ENCODE measurements around the gene SLC9A9.
"Not testable (repeated sequence)": the region's sequence is repeated elsewhere in the genome, so short reads cannot be mapped to it uniquely, and the experiment has no call there.

Gene SLC9A9

DNA sequence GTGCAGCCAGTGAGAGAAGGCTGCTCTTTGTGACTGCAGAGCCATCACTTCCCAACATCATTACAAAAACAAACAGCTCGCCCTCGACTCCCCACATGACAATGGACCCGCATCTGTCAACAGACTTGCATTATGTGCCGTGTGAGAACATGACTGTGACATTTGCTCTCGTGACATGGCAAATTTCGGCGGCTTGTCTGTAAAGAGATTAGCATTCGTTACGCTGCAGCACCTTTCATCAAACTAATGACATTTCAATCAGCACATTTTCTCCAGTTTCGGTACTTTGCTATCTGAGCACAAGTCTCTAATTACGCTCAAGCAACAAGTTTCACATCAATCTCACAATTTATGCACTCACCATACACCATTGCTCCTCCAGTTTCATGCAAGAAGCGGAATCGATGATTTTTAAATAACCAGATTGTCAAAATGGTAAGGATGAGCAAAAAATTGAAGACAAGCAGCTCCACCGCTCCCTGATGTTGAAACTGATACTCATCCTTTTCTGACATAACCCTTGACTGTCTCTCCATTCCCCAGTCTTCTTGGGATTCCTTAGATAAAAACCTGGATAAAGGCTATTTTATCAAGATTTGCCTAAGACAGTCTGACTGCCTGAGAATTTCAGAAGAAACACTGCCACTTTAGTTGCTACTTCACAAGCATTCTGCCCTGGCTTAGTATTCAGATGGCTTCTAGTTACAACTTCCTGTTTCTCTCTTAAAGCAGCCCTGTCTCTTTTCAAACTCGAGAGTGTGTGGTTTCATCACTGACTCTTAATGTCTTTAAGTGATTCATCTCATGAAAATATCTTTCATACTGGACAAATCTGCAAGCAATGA is at the start of gene SLC9A9:
Gene SLC9A9, minus strand, starts transcription at position 682 of the 845 bp plus-strand sequence. Its CDS starts 146 bp downstream, at position 536.
- DNase-seq = peak; percentile 57

DNA sequence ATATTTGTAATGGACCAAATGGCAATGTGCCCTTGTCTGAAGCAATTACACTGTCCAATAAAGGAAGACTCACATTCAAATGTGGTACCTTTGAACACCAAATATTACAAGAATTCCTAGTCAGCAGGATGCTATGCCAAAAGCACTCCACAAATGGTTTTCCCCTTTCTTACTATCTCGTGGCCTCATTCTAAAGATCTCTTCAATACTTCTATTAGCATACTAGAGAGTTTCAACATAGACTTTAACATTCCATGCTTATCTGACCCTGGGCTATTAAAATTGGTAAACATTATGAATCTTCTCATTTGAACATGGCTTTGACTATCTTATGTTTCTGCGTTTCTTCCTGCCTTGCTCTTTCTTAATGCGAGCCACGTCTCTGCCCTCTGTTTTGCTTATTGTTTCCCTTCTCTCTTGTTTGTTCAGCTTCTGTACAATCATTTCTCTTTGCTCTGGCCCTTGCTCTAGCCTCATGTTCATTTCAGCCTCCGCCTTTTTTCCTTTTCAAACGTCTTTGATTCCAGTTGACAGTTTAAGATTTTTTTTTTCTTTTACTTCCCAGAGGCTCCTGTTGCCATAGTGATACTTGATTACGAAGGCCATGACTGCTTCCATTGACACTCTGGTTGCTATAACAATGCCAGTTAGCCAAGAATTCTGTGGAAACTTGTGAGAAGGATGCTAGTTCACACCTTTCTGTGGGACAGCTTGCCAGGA is 49.5 kb upstream of the SLC9A9 start:
- no peak for DNase-seq

DNA sequence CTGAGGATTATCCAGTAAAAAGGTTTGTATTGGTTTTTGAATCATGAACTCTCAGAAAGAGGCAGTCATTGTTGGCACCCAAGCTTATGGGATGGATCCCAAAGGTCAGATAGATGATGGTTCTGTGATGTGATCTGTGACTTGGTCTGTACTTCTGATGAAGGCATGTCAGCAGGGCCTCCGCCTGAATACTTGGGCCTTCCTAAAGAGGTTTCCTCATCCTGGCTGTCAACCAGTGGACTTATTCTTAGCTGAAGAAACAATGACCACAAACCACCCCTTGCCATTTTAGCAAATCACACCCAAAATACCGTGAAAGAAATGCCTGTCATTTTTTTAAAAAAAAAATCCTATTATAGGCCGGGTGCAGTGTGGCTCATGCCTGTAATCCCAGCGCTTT is 48.2 kb upstream of the SLC9A9 start:
- no peak for DNase-seq

DNA sequence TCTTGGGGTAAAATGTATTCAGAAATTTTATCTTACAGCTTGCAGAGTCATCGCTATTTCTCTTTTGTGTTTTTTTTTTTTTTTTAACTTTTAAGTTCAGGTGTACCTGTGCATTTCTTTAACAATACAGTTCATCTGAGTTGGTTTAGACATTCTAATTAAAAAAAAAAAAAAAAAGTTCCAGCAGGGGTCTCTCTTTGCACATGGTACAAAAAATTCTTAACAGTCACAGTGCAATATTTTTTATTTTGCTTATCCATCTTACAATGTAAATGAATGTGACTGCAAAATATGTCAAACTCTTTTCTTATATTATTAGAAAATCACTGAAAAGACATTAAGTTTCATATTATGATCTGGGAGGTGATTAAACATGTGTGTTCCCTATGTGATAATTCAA is 47.5 kb upstream of the SLC9A9 start:
- DNase-seq = no peak

DNA sequence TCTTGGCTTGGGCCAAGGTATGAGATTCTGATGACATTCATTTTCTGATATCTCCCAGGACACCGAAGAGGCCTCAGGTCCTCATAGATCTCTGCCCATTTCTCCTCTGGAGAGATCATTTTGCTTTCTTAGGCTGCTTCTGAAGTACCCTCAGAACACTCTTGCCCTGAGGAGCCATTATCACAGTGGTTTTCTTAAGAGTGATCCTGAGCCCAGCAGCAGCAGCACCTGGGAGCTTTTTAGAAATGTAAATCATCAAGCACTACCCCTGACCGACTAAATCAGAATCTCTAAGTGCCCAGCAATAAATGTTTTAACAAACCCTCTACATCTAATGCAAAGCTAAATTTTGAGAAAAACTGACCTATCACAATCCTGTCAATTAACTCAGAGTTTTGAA is 40.6 kb upstream of the SLC9A9 start:
- DNase-seq = no peak

DNA sequence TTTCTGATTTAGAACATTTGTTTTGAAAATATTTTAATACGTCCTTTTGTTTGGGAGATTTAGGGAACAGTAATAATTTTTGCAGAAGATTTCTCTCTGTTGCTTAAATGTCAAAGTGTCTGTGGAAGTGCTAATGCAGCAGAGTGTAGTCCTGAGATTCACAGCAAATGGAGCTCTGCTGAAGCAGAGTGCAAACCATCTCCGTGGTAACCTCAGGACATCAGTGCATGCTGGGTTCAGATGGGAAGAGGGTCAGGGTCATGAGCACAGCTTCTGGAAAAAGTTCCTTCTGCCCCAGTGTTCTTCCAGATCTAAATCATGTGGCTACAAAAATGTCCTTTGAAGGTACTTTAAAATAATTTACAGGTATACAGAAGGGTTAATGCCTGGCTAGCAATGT is 39.9 kb upstream of the SLC9A9 start:
- no peak for DNase-seq

DNA sequence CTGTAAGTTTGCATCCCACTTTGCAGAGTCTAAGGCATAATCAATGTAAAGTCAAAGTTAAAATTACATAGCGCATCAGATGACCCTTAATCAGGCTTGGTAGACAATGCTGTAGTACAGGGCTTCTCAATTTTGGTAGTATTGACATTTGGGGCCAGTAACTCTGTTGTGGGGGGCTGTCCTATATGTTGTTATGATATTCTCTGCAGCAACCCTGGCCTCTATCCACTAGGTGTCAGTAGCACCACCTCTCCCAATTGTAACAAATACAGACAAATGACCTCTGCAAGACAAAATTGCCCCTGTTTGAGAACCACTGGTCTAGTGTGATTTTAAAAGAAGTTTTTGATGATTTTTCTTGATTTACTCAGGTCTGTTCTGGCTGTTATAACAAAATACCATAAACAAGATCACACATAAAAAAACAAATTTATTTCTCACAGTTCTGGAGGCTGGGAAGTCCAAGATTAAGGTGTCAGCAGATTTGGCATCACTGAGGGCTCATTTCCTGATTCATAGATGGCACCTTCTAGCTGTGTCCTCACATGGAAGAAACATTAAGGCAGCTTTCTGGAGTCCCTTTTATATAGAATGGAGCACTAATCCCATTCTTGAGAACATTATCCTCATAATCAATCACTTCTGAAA is 37.6 kb upstream of the SLC9A9 start:
- peak; percentile 51 for DNase-seq

DNA sequence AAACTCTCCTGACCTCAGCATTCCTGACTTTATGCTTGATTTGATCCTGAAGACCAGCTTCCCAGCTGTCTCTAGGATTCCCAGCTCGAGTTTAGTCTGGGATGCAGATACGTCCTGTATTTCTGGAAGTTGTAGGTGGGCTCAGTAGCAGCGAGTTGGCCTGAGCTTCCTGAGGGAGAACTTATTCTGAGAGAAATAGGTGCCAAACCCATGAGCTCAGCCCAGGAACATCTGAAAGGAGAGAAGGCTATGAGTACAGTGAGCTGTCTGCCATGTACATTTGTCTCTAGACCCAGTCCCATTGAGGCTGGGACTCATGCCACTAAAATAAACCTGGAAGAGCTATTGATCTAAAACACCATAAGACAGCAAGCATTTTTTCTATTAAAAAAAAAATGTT is 36.6 kb upstream of the SLC9A9 start:
- no peak for DNase-seq

DNA sequence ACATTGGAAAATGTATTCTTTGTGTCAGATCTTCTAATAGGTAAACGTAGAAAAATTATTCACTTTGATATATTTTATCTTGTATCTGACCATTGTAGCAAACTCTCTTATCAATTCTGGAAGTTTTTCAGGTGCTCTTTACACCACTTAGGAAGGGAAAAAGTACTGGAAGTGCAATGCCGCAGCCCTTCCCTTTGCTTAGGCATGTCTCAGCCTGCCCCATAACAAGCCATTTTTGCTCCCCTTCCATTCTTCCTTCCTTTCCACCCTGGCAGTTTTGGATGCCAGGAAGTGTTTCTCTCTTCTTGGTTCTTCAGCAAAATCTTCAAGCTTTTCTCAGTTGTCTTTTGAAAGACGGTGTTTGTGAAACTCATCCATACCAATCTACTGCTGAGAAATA is 34.9 kb upstream of the SLC9A9 start:
- DNase-seq = no peak

DNA sequence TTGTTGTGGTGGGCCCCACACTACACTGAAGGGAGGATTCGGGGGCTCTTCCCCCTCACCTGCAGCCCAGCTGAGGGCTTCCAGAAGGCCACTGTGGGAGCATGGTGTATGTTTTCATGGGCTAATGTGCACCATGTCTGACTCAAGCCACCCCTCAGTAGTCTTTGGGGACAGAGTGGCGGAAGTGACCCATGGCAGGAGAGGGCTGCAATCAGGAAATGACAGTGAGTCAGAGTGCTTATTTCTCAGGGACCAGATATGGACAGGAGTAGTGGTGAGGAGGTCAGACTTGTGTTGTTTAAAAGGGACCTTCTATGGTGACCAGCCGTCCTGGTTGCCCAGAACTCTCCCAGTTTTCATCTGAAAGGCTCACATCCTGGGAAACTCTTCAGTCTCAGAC is 32.8 kb upstream of the SLC9A9 start:
- DNase-seq = no peak

DNA sequence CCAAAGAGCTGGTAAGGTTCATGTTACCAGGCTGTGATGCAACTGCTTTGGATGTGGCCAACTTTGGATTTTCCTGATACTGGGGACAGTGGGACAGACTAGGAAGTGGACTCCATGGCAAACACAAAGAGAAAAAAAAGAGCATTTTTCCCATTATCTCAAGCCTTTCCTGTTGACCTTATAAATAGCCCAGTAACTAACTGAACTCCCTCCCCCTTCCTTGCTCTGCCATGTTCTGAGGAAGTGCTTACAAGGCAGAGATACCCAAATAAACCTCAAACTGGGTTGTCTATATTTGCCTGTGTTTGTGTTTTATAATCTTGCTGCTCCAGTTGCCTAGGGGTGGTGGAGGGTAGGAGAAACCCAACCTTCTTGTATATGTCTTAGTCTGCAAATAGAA is 27.3 kb upstream of the SLC9A9 start:
- no peak for DNase-seq

DNA sequence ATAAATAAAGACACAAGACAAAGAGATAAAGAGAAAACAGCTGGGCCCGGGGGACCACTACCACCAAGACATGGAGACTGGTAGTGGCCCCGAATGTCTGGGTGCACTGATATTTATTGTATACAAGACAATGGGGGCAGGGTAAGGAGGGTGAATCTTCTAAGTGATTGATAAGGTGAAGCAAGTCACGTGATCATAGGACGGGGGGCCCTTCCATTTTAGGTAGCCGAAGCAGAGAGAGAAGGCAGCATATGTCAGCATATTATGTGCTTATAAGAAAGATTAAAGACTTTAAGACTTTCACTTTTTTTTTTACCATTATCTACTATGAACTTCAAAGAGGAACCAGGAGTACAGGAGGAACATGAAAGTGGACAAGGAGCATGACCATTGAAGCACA is 25.3 kb upstream of the SLC9A9 start:
- DNase-seq = not testable (repeated sequence)

DNA sequence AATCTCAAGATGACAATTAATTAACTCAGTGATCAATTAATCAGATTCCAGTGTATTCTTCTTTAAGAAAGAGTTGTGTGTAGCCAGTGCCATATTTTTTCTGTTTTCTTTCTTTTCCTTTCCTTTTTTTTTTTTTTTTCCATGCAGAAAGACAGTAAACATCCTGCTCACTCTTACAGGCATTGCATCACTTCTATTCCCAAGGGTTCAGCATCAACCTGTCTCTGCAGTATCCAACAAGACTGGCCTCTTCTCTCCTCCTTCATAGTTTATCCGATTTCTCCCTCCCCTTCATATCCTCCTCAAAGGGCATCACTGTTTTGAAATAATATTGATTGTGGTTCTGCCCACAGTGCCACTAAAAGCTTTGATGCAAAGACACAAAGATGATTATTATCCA is 17.0 kb upstream of the SLC9A9 start:
- no peak for DNase-seq

DNA sequence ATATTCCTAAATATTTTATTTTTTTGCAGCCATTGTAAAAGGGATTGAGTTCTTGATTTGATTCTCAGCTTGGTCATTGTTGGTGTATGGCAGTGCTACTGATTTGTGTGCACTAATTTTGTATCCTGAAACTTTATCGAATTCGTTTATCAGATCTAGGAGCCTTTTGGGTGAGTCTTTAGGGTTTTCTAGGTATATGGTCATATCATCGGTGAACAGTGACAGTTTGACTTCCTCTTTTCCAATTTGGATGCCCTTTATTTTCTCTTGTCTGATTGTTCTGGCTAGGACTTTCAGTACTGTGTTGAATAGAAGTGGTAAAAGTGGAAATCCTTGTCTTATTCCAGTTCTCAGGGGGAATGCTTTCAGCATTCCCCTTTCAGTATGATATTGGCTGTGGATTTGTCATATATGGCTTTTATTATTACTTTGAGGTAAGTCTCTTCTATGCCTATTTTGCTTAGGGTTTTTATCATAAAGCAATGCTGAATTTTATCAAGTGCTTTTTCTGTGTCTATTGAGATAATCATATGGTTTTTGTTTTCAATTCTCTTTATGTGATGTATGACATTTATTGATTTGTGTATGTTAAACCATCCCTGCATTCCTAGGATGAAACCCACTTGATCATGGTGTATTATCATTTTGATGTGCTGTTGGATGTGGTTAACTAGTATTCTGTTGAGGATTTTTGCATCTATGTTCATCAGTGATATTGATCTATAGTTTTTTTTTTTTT is 11.4 kb upstream of the SLC9A9 start:
- no peak for DNase-seq

DNA sequence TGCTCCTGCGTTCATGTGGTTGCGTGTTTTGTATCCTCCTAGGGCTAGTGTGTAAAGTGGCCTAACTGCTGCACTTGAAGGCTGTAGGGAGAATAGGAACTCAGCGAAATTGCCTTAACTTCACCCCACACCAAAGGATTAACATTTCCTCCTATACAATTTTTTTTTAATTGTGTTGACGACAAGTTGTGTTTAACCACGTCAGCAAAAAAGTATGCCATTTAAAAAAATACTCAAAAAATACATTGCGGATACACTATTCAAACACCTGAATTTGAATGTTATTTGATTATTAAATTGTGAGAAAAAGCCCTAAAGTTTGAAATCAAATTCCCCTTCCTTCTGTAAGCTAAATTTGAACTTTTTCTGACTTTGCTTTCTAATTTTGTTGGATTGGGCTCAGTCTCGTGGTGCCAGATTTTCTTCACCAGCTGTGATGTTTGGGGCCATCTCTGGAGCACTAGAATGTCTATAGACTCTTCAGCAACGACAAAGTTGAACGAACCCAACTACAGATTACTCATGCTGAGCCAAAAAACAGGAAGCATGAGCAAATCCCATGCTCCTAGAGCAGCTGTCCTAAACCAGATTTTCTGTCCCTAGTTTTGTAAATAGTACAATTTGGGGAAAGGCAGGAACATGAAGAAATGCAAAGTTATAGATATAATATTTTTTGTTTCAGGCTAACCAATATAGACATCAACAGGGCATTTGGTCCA is 8.1 kb upstream of the SLC9A9 start:
- no peak for DNase-seq

DNA sequence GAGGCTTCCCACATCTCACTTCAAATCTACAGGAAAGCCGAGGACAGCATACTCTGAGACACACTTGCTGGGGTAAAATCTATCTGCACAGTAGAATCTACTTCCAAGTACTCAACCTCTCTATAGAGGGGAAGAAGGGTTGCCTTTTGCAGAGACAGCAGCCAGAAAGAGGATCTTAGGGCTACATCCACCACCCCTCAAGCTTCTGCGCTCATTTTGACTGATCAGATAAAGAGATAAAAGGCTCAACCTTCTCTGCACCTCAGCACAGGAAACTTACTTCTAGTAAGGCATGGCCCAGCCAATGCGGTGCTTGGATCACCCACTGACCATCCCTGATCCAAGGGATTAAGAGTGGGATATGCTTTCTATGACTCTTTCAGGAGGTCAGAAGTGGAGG is 6.9 kb upstream of the SLC9A9 start:
- DNase-seq = peak; percentile 25

DNA sequence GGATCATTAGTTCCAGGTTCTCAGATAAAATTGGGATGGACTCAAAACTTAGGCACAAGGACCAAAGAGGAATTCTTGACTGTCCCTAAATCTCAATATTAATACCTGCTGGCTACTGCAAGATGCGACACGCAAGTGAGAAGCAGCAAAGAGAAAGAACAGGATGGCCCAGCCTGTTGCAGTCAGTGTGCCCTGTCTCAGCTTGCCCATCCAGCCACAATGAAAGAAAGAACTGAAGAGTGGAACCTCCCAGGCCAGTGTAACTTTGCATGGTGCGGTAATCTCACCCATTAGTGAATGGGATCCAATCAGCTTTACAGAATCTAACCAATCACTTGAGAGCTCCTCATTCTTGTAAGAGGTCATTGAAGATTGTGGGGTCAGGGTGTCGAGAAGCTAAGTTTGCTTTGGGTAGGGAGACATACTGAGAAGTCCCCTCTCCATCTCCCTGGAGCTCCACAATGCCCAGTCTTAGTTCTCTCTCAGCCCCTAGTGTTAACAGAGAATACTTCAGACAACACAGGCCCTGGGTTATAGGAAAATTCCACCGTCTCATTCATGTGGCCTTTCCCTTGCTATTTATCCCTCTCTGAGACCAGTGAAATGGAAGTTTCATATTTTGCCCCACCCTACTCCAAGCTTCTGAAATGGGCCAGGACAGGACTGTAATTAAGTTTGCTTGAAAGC is 3.2 kb upstream of the SLC9A9 start:
- no peak for DNase-seq

DNA sequence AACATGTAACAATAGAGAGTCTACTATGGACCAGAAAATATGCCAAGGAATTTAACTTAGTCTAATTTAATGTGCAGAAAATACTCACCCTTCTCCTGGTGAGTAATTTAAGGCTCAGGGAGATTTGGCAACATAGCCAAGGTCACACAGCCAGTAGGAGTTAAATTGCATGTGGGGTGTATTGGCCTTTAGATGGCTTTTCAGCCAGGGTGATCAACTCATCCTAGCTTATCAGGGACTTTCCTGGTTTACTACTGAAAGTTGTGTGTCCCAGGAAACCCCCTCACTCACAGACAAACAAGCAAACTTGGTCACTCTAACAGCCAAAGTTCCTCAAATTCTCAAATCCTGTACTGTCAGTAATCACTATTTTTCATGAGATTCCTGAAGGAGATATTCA is 2.6 kb upstream of the SLC9A9 start:
- no peak for DNase-seq

DNA sequence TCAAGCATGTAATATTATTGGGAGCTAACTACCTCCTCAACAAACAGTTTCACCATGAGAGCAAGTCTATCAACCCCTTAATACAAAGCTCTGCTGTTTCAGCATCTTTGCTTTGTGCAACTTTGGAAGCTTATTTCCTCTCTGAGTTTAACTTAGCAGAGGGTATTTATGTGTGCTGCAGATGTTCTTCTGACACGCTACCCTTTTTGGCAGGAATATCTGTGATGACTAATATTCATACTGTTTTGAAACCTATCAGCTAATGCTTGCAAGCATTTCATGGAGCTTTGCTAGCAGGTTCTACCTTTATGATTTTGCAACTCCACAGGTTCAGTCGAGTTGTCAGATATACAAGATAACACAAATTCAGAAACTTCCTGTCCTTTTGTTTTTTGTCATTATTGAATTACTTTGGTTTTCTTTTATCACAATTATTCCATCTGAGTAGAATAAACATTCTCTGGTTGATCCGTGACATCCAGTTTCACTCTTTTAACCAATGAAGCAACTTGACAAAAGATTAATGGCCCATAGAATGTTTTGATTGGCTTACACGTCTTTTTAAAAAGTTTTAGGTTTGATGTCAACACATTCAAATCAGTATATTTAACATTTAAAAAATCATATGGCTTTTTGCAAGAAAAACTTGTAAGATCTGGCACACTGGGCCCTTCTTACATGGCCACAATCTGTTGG is 1.7 kb upstream of the SLC9A9 start:
- peak; percentile 7 for DNase-seq

DNA sequence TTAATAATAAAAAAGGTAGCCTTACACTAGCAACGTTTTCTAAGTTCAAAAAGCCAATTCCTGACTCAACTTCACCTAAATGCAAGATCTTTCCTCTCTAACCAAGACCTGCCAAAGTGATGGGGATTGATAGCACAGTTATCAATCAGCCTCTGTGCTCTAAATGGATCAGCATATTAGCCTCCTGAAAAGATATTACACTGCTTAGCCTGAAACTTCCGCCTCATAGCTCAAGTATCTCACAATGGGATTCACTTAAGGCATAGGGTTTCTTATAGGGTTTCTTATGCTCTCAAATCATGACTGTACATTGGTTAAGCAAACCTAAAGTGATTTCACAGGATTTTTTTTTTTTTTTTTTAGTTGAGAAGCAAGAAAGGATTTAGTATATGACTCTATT is 436 bp upstream of the SLC9A9 start:
- DNase-seq = peak; percentile 7

DNA sequence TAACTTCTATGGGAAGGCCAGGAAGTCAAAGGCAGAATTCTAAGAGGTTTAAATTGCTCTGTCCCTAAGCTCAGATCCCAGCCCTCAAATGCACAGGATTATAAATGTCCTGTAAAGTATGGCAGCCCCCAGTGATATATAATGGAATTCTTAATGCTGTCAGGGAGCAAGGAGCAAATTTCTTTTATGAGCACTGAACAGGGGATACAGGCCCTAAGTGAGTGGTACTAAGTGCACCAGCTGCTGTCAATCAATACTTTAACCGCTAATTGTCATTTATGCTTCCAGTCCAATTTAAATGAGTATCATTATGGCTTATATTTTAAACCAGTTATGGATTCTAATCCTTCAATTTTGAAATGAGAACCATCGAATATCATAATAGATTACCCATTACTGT is 4.7 kb downstream of the SLC9A9 start:
- DNase-seq = no peak
